Body of pancreas (tissue), 4 donors: ENCODE measurements around the gene UFSP2. TPM values are rescaled to one million over a fixed set of nuclear protein-coding genes. Genes with fewer than 3 reads are reported as not detected.

ENCODE experiments used
- ATAC-seq: fragments of 150-250 bp; one replicate; pipeline ENCODE4 v1.9.1; 2016
- DNase-seq, 4 donors: peaks; one replicate each; pipeline ENCODE4 v3.0.0-alpha.2; 2019
- H3K27ac ChIP-seq, 4 donors: fragments of 200-600 bp; sonication (generic); 1 replicate in 3 of 4; 2 replicates in 1 of 4; pipeline versions ENCODE4 v1.5.1 to v1.6.1; 2016 to 2019; ENCODE audit warnings: mild to moderate bottlenecking in 1 of 4, mixed read lengths in 1 of 4, moderate library complexity in 1 of 4
- H3K27me3 ChIP-seq, 2 donors: fragments of 200-600 bp; sonication (generic); one replicate each; pipeline ENCODE4 v1.6.0; 2016; ENCODE audit warnings: mild to moderate bottlenecking in 1 of 2
- H3K36me3 ChIP-seq, 2 donors: fragments of 200-600 bp; sonication (generic); replicated peaks in 1 of 2; 2 replicates each; pipeline ENCODE4 v1.5.1; 2016; ENCODE audit warnings: low read depth in 2 of 2; ENCODE audit not compliant: insufficient read depth in 1 of 2
- H3K4me1 ChIP-seq: fragments of 200-600 bp; sonication (generic); one replicate; pipeline ENCODE4 v1.6.0; 2016
- H3K4me3 ChIP-seq, 2 donors: fragments of 200-600 bp; sonication (generic); 1 replicate in 1 of 2; 2 replicates in 1 of 2; pipeline ENCODE4 v1.5.1; 2016 to 2019
- H3K9me3 ChIP-seq, 3 donors: fragments of 200-600 bp; sonication (generic); 1 replicate in 2 of 3; 2 replicates in 1 of 3; pipeline ENCODE4 v1.5.1; 2016
- POLR2A ChIP-seq, 3 donors: fragments of 450-650 bp; IDR thresholded peaks; one replicate each; pipeline ENCODE4 v1.6.1; 2016; ENCODE audit warnings: antibody characterized with exemption in 3 of 3, mild to moderate bottlenecking in 2 of 3
- WGBS, 2 donors: methylation state at CpG; one replicate each; pipeline ENCODE4 v1.1.5; 2017; 5-methylcytosine and 5-hydroxymethylcytosine counted together
- intact Hi-C: fragments of 100-400 bp; cut with DNase I; formaldehyde crosslinking; loops from one replicate; pipeline ENCODE4 v1.15.1; 2023
- total RNA-seq, 2 donors: library from RNA; depleted of rRNA; stranded (reverse); fragments of >200 nt; gene quantifications; one replicate each; pipeline ENCODE4 v1.1.0, GENCODE V29; 2016
- TF ChIP-seq, protein P1 (sequence below), 7 experiments: fragments of 450-650 bp in 4 of 7; fragments of 200-600 bp in 3 of 7; sonication (generic) in 3 of 7; IDR thresholded peaks; one replicate each; pipeline ENCODE4 v1.5.1; 2016 to 2019; ENCODE audit warnings: antibody characterized with exemption in 7 of 7

Gene UFSP2
- total RNA-seq, 2 donors from 2014 or later = 14.8 to 18.5 TPM

GRCh38 chr4:185457136-185457535, 31.4 kb upstream of the UFSP2 start:
- intact Hi-C loops = no loop called here
- H3K4me3 ChIP-seq = no peak overlapping the region
- DNase-seq = peak; percentile 40 to 66 (median 52)
- H3K36me3 ChIP-seq = no peaks in the 10 kb centered on the region
- ATAC-seq = peak; percentile 90
- no peak for TF ChIP-seq POLR2A (IDR thresholded peaks at IDR 0.05)
- TF ChIP-seq, protein P1, sequence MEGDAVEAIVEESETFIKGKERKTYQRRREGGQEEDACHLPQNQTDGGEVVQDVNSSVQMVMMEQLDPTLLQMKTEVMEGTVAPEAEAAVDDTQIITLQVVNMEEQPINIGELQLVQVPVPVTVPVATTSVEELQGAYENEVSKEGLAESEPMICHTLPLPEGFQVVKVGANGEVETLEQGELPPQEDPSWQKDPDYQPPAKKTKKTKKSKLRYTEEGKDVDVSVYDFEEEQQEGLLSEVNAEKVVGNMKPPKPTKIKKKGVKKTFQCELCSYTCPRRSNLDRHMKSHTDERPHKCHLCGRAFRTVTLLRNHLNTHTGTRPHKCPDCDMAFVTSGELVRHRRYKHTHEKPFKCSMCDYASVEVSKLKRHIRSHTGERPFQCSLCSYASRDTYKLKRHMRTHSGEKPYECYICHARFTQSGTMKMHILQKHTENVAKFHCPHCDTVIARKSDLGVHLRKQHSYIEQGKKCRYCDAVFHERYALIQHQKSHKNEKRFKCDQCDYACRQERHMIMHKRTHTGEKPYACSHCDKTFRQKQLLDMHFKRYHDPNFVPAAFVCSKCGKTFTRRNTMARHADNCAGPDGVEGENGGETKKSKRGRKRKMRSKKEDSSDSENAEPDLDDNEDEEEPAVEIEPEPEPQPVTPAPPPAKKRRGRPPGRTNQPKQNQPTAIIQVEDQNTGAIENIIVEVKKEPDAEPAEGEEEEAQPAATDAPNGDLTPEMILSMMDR (IDR thresholded peaks at IDR 0.05) = peak in 3 of 7 experiments; percentile 20 to 38 (median 29)
- peaks cover 13% of the 10 kb centered on the region for H3K4me1 ChIP-seq
- H3K27ac ChIP-seq = peak overlapping the region in 1 of 4 donors; percentile 49
- WGBS, 2 donors = 24 to 30% methylated on average over 3 of the region's 3 CpGs
- H3K27me3 ChIP-seq = no peaks in the 10 kb centered on the region
- H3K9me3 ChIP-seq = no peaks in the 10 kb centered on the region

DNA sequence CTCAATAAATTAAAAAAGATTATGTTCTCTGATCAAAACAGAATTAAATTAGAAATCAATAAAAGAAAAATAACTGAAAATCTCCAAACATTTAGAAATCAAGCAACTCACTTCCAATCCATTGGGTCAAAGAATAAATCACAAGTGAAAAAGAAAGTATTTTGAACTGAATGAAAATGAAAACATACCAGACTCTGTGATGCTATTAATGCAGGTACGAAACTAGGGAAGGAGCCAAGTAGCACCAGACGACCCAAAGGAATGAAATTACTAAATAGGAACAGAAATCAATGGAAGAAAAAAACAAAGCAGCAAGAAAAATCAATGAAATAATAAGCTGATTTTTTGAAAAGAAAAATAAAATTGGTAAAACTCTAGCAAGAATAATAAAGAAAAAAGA, 30.4 kb upstream of the UFSP2 start:
- ATAC-seq (no peak), DNase-seq (no peak)
- Histone ChIP-seq H3K27ac (no peak overlapping the region), H3K4me1 (peaks cover 13% of the 10 kb centered on the region), H3K27me3 (no peaks in the 10 kb centered on the region), H3K9me3 (no peaks in the 10 kb centered on the region), H3K4me3 (no peak overlapping the region), H3K36me3 (no peaks in the 10 kb centered on the region)
- intact Hi-C loops = no loop called here
- WGBS, 2 donors = 26 to 38% methylated on average over 2 of the region's 2 CpGs
- TF ChIP-seq POLR2A (IDR thresholded peaks at IDR 0.05) = no peak
- TF ChIP-seq, protein P1 (IDR thresholded peaks at IDR 0.05) = no peak

DNA sequence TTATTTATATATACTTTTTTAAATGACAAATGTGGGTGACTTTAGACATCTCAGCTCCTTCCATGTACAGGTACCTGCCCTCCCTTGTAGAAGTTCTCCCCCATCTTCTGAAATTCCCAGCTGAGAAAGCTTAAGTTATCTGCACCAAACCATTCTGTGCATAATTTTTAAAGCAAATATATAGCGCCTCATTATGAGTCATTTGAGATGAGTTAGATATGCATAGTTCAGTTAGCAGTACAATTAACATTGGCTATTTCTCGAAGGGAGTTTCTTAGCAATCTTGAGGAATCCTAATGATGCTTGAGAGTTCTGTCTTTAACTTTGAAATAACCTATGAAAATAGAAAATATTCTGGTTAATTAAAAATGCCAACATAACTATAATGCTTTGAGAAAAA, 19.4 kb upstream of the UFSP2 start:
- no peak overlapping the region for H3K4me3 ChIP-seq
- DNase-seq (no peak), ATAC-seq (no peak)
- intact Hi-C loops = no loop called here
- no peaks in the 10 kb centered on the region for H3K36me3 ChIP-seq
- H3K4me1 ChIP-seq = no peaks in the 10 kb centered on the region
- H3K27me3 ChIP-seq = no peaks in the 10 kb centered on the region
- WGBS, 2 donors = 88 to 96% methylated on average over 2 of the region's 2 CpGs
- no peak overlapping the region for H3K27ac ChIP-seq
- no peaks in the 10 kb centered on the region for H3K9me3 ChIP-seq
- TF ChIP-seq, protein P1 (IDR thresholded peaks at IDR 0.05) = no peak
- no peak for TF ChIP-seq POLR2A (IDR thresholded peaks at IDR 0.05)

- Histone ChIP-seq H3K27ac (no peak overlapping the region), H3K36me3 (no peaks in the 10 kb centered on the region), H3K4me1 (no peaks in the 10 kb centered on the region), H3K27me3 (no peaks in the 10 kb centered on the region), H3K9me3 (no peaks in the 10 kb centered on the region), H3K4me3 (no peak overlapping the region)
- DNase-seq = no peak
- ATAC-seq = no peak
- TF ChIP-seq, protein P1 (IDR thresholded peaks at IDR 0.05) = no peak
- TF ChIP-seq POLR2A (IDR thresholded peaks at IDR 0.05) = no peak
- intact Hi-C loops = no loop called here
- 90 to 92% methylated on average over 2 of the region's 2 CpGs for WGBS, 2 donors
Measured at GRCh38 chr4:185441479-185441878, 15.7 kb upstream of the UFSP2 start.

DNA sequence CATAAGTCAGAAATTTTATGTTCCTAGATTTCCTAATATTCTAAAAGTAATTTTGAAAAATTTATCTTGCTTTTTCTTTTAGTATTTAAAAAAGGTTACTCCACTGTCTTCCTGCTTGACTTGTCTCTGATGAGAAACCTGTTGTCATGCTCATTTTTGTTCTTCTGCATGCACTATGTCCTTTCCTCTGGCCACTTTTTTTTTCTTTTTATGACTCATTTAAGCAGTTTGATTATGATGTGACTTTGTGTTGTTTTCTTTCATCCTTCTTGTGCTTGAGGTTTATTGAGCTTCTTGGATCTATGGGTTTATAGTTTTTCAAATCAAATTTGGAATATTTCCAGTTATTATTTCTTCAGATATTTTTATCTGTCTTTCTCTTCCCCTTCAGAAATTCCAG, 12.0 kb upstream of the UFSP2 start:
- ATAC-seq (no peak), DNase-seq (no peak)
- H3K4me1 ChIP-seq = no peaks in the 10 kb centered on the region
- no peaks in the 10 kb centered on the region for H3K27me3 ChIP-seq
- H3K9me3 ChIP-seq = no peaks in the 10 kb centered on the region
- H3K36me3 ChIP-seq = no peaks in the 10 kb centered on the region
- intact Hi-C loops = no loop called here
- no peak overlapping the region for H3K4me3 ChIP-seq
- TF ChIP-seq, protein P1 (IDR thresholded peaks at IDR 0.05) = no peak
- no peak for TF ChIP-seq POLR2A (IDR thresholded peaks at IDR 0.05)
- H3K27ac ChIP-seq = no peak overlapping the region
